Endothelial cell of umbilical vein (primary cell): ENCODE data around the gene GLRX5. TPM values are rescaled to one million over a fixed set of nuclear protein-coding genes. Genes with fewer than 3 reads are reported as not detected.

Experiments used
- BruUV-seq: library from RNA; stranded (reverse); fragments of 400-500 nt; replicated peaks from 2 replicates; lab custom pipeline; 2021; lab: Mats Ljungman, UMichigan
- CTCF ChIA-PET: fragments of 300-600, 350-600 bp; sonication (Branson Sonifier 250); formaldehyde crosslinking; loops from one replicate; lab custom pipeline; 2021; ENCODE audit warnings: antibody characterized with exemption, inconsistent platforms; lab: Charles Lee
- POLR2A ChIA-PET: fragments of 300-600, 350-600 bp; sonication (Branson Sonifier 250); formaldehyde crosslinking; loops from one replicate; lab custom pipeline; 2021; ENCODE audit warnings: antibody characterized with exemption, inconsistent platforms; lab: Charles Lee
- DNase-seq: peaks from one replicate; pipeline ENCODE4 v3.0.0-alpha.2; 2011; ENCODE audit warnings: low read depth, low spot score
- FAIRE-seq: peaks from 2 replicates; lab custom pipeline; 2011; peaks lifted over from hg19 to GRCh38; lab: Jason Lieb, UNC
- H2AFZ ChIP-seq: 2 replicates; pipeline ENCODE4 v1.6.0; 2012; ENCODE audit warnings: low read depth, low read length, control low read depth, inconsistent platforms
- H3K27ac ChIP-seq: 2 replicates; pipeline ENCODE4 v1.5.1; 2011; ENCODE audit warnings: low read depth, mild to moderate bottlenecking, control low read depth, low read length, moderate library complexity; ENCODE audit not compliant: insufficient read depth
- H3K27me3 ChIP-seq, 2 experiments: 2 replicates each; pipeline versions ENCODE4 v1.6.0 to v1.6.1; 2011; ENCODE audit warnings: low read length in 2 of 2, mixed read lengths in 1 of 2; ENCODE audit not compliant: control insufficient read depth in 2 of 2, insufficient read depth in 2 of 2
- H3K36me3 ChIP-seq, 2 experiments: 2 replicates in 1 of 2; 3 replicates in 1 of 2; pipeline ENCODE4 v1.5.1; 2011; ENCODE audit warnings: low read length in 2 of 2, mild to moderate bottlenecking in 1 of 2, moderate library complexity in 1 of 2; ENCODE audit not compliant: control insufficient read depth in 2 of 2, insufficient read depth in 2 of 2; ENCODE audit errors: extremely low read depth in 1 of 2
- H3K4me1 ChIP-seq: 3 replicates; pipeline ENCODE4 v1.5.1; 2011; ENCODE audit warnings: mild to moderate bottlenecking, low read length; ENCODE audit not compliant: control insufficient read depth, insufficient read depth; ENCODE audit errors: extremely low read depth
- H3K4me2 ChIP-seq: 2 replicates; pipeline ENCODE4 v1.6.1; 2011; ENCODE audit warnings: low read length, control low read depth, mixed read lengths; ENCODE audit not compliant: insufficient read depth
- H3K4me3 ChIP-seq, 3 experiments: fragments of 200-600 bp in 1 of 3; sonication (generic), shearing (Covaris generic) in 1 of 3; replicated peaks in 1 of 3; 2 replicates each; pipeline ENCODE4 v1.5.1; 2011 to 2016; ENCODE audit warnings: control low read depth in 3 of 3, low read length in 3 of 3, mild to moderate bottlenecking in 2 of 3, inconsistent platforms in 1 of 3, low read depth in 1 of 3, moderate library complexity in 1 of 3; ENCODE audit not compliant: insufficient read depth in 1 of 3
- H3K79me2 ChIP-seq: 2 replicates; pipeline ENCODE4 v1.6.0; 2012; ENCODE audit warnings: low read length, inconsistent platforms; ENCODE audit not compliant: control insufficient read depth, insufficient read depth
- H3K9ac ChIP-seq: replicated peaks from 2 replicates; pipeline ENCODE3; 2011; ENCODE audit warnings: low read length, control low read depth; ENCODE audit not compliant: insufficient read depth; ENCODE audit errors: extremely low read depth
- H3K9me1 ChIP-seq: replicated peaks from 3 replicates; pipeline ENCODE4 v1.6.0; 2011; ENCODE audit warnings: mild to moderate bottlenecking, low read length; ENCODE audit not compliant: control insufficient read depth, insufficient read depth; ENCODE audit errors: extremely low read depth
- H3K9me3 ChIP-seq: replicated peaks from 2 replicates; pipeline ENCODE4 v1.5.1; 2012; ENCODE audit warnings: low read length, inconsistent platforms; ENCODE audit not compliant: control insufficient read depth, insufficient read depth
- H4K20me1 ChIP-seq: replicated peaks from 2 replicates; pipeline ENCODE3; 2011; ENCODE audit warnings: mild to moderate bottlenecking, low read length; ENCODE audit not compliant: control insufficient read depth, insufficient read depth; ENCODE audit errors: extremely low read depth
- CTCF ChIP-seq, 2 donors: IDR thresholded peaks; 1 replicate in 1 of 2; 2 replicates in 1 of 2; pipeline ENCODE4 v1.5.1; 2011; ENCODE audit warnings: low read length in 2 of 2, mild to moderate bottlenecking in 2 of 2, moderate library complexity in 2 of 2, control low read depth in 1 of 2, inconsistent platforms in 1 of 2, low read depth in 1 of 2; ENCODE audit not compliant: insufficient read depth in 1 of 2; ENCODE audit errors: extremely low read depth in 1 of 2
- EZH2 ChIP-seq: IDR thresholded peaks from 2 replicates; pipeline ENCODE4 v1.6.1; 2012; ENCODE audit warnings: borderline replicate concordance, low read depth, mild to moderate bottlenecking, moderate library complexity, low read length, inconsistent platforms; ENCODE audit not compliant: severe bottlenecking
- FOS ChIP-seq: IDR thresholded peaks from 2 replicates; pipeline ENCODE4 v1.6.1; 2011; ENCODE audit warnings: mild to moderate bottlenecking, low read length, moderate library complexity, borderline replicate concordance; ENCODE audit not compliant: insufficient read depth
- GATA2 ChIP-seq: IDR thresholded peaks from 2 replicates; pipeline ENCODE4 v1.7.0; 2011; ENCODE audit warnings: low read depth, mild to moderate bottlenecking, moderate library complexity, mixed read lengths, low read length; ENCODE audit not compliant: insufficient read length, insufficient read depth
- JUN ChIP-seq: IDR thresholded peaks from 2 replicates; pipeline ENCODE4 v1.6.1; 2011; ENCODE audit warnings: borderline replicate concordance, low read depth; ENCODE audit not compliant: insufficient read length, insufficient read depth
- MAX ChIP-seq: IDR thresholded peaks from 2 replicates; pipeline ENCODE4 v1.6.1; 2011; ENCODE audit not compliant: insufficient read depth, insufficient read length
- MYC ChIP-seq: IDR thresholded peaks from one replicate; pipeline ENCODE4 v1.6.1; 2011; ENCODE audit warnings: mild to moderate bottlenecking, low read depth, low read length
- POLR2A ChIP-seq: IDR thresholded peaks from 2 replicates; pipeline ENCODE4 v1.6.1; 2012; ENCODE audit warnings: low read depth, mild to moderate bottlenecking, control low read depth, low read length
- POLR2AphosphoS5 ChIP-seq: IDR thresholded peaks from 2 replicates; pipeline ENCODE4 v1.6.1; 2012; ENCODE audit warnings: low read depth, mild to moderate bottlenecking, control low read depth, low read length, moderate library complexity; ENCODE audit not compliant: insufficient read depth
- dilution Hi-C: fragments of 300-500 bp; cut with MboI; formaldehyde crosslinking; loops from one replicate; pipeline ENCODE4 v1.15.0; 2019; ENCODE audit warnings: low sequenced_read_pairs; ENCODE audit not compliant: extremely low pct_ligation_motif_present
- intact Hi-C: fragments of 100-400 bp; cut with micrococcal nuclease; formaldehyde crosslinking; loops from one replicate; pipeline ENCODE4 v1.10.0; 2022
- polyA plus RNA-seq, 4 experiments: library from polyadenylated mRNA; depleted of rRNA in 3 of 4; stranded (reverse) in 3 of 4; unstranded in 1 of 4; fragments of >200 nt; gene quantifications; 2 replicates each; pipeline versions ENCODE4 v1.2.1 to v1.2.3, GENCODE V29; 2011 to 2012; ENCODE audit warnings: missing spikeins in 1 of 4
- total RNA-seq: library from RNA; stranded (reverse); gene quantifications from 2 replicates; pipeline ENCODE4 v1.2.3, GENCODE V29; 2021

The GLRX5 gene
- total and polyA plus RNA-seq, 2 donors (not counting 3 experiments of a cell fraction or from before 2014, with no cell fraction given) = 42.6 to 52.0 TPM

GRCh38 chr14:95536036-95536593, 1.3 kb downstream of the GLRX5 start:
- H3K9me3 ChIP-seq = no peaks in the 10 kb centered on the region
- intact Hi-C loops = loop anchor here (10.0 kb wide), 2 partner anchors 271 to 969 kb away; partner anchors contain the start of gene PAPOLA
- peak overlapping the region; percentile 40 for H3K9ac ChIP-seq
- peak overlapping the region; percentile 70 to 78 (median 71) for H3K4me3 ChIP-seq
- no peaks in the 10 kb centered on the region for H3K36me3 ChIP-seq
- FAIRE-seq (no peak), DNase-seq (no peak)
- peak overlapping the region; percentile 85 for H3K4me2 ChIP-seq
- peaks cover 84% of the 10 kb centered on the region for H3K79me2 ChIP-seq
- H3K9me1 ChIP-seq = no peaks in the 10 kb centered on the region
- no peaks in the 10 kb centered on the region for H4K20me1 ChIP-seq
- POLR2A ChIA-PET = interaction anchor here (0.9 to 1.8 kb wide), 2 partner anchors 11 to 84 kb away, joined by 3 to 6 read pairs; no protein-coding TSS in a partner anchor
- H2AFZ ChIP-seq = no peak overlapping the region
- TF ChIP-seq MAX = no peak
- TF ChIP-seq MYC = no peak
- no peak for TF ChIP-seq JUN
- no peak for TF ChIP-seq GATA2
- H3K4me1 ChIP-seq = peaks cover 45% of the 10 kb centered on the region
- no peaks in the 10 kb centered on the region for H3K27me3 ChIP-seq
- dilution Hi-C loops = no loop called here
- CTCF ChIA-PET = interaction anchor here (0.7 to 4.6 kb wide), 11 partner anchors 9 to 109 kb away, joined by 3 to 33 read pairs (median 4); no protein-coding TSS in a partner anchor
- no peak overlapping the region for H3K27ac ChIP-seq
- no TSS peak for BruUV-seq

- peak overlapping the region; percentile 85 for H3K4me2 ChIP-seq
- intact Hi-C loops (loop anchor here (10.0 kb wide), 2 partner anchors 272 to 968 kb away; partner anchors contain the start of gene PAPOLA), dilution Hi-C loops (no loop called here)
- peaks cover 39% of the 10 kb centered on the region for H3K4me1 ChIP-seq
- CTCF ChIA-PET = interaction anchor here (0.7 to 4.6 kb wide), 9 partner anchors 9 to 110 kb away, joined by 3 to 33 read pairs (median 5); no protein-coding TSS in a partner anchor
- no peak overlapping the region for H2AFZ ChIP-seq
- POLR2A ChIA-PET = interaction anchor here (0.9 kb wide), 1 partner anchor 84 kb away, joined by 3 read pairs; no protein-coding TSS in a partner anchor
- TF ChIP-seq FOS (no peak), EZH2 (no peak), MAX (no peak), GATA2 (no peak), POLR2A (no peak), POLR2AphosphoS5 (no peak), CTCF (IDR thresholded peaks at IDR 0.05; ENCODE audit: extremely low read depth in 1 of 2, insufficient read depth in 1 of 2, low read depth in 1 of 2, low read length in 2 of 2) (no peak), MYC (no peak), JUN (no peak)
- no peaks in the 10 kb centered on the region for H3K9me1 ChIP-seq
- no peak overlapping the region for H3K9ac ChIP-seq
- FAIRE-seq (no peak), DNase-seq (no peak)
- no peaks in the 10 kb centered on the region for H3K27me3 ChIP-seq
- H3K4me3 ChIP-seq = peak overlapping the region in 1 of 3 experiments; percentile 71
- BruUV-seq = no TSS peak
- H3K36me3 ChIP-seq = no peaks in the 10 kb centered on the region
- no peaks in the 10 kb centered on the region for H4K20me1 ChIP-seq
- H3K79me2 ChIP-seq = peaks cover 88% of the 10 kb centered on the region
- no peaks in the 10 kb centered on the region for H3K9me3 ChIP-seq
- no peak overlapping the region for H3K27ac ChIP-seq
These were observed 1.8 kb downstream of the GLRX5 start for GRCh38 chr14:95536671-95537070.
